NCI-H345 treated with DMSO at 0.1 percent for 48 hours (cell line): ENCODE data around the gene CERK.
A peak's percentile ranks its signal among the peaks of the same experiment; 100 is the strongest.
"Not testable (repeated sequence)": the region's sequence is repeated elsewhere in the genome, so short reads cannot be mapped to it uniquely, and the experiment has no call there.

Experiments
- DNase-seq: peaks from one replicate; lab custom pipeline; 2025; ENCODE audit not compliant: unreplicated experiment; lab: John Stamatoyannopoulos, UW

The CERK gene

GRCh38 chr22:46650078-46650810 lies 87.8 kb downstream of the CERK start:
- no peak for DNase-seq

DNA sequence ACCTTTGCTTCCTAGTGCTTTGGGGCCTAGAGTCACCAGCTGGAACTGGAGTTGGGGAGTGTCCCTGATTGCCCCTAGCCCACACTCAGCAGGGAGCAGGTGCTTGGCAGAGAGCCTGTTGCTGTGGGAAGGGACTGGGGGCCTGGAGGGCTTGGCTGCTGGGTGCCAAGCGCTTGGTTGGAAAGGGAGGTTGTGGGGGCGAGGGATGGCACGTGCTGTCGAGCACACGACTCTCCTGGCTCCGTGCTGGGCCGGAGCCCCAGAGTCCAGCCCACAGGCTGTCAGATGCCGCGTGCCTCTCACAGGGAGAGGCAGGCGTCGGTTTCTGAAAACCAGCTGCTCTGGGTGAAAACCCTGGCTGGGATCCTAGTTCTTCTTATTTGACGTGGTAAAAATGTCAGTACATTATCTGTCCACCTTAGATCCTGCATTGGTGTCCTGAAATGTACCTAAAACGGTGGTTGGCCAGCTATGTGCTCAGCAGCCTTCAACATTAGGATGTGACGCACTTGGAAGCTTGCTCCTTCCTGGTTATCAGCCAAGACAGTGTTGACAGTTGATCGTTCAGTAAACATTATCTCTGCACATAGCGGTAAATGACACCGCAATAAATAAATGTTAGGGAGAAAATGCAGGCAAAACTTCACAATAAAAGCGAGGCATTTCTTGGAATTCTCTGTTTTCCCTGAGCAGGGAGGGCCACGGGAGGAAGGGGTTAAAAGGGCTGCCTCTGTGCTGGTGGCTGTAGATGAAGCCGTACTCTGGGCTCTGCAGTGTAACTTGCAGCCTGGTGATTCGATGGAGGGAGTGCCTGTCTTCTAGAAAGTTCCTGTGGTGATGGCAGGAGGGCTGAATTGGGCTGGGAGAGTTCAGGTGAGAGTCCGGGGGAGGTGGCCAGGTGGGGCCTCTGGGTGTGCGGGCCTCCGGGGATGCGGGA lies 88.6 kb downstream of the CERK start:
- DNase-seq = peak; percentile 23

DNA sequence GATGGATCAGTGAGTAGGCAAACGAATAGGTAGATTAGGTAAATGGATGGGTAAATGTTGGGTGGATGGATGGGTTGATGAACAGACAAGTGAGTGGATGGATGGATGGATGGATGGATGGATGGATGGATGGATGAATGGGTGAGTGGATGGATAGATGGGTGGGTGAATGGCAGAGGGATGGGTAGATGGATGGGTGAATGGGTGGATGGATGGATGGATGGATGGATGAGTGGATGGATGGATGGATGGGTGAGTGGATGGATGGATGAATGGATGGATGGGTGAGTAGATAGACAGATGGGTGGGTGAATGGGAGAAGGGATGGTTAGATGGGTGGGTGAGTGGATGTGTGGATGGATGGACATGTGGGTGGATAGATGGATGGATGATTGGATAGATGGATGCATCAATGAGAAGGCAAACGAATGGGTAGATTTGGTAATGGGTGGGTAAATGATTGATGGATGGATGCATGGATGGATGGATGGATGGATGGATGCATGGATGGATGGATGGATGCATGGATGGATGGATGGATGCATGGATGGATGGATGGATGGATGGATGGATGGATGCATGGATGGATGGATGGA lies 89.7 kb downstream of the CERK start:
- DNase-seq = not testable (repeated sequence)

- no peak for DNase-seq
Observed at GRCh38 chr22:46646531-46647215, 91.4 kb downstream of the CERK start.

GRCh38 chr22:46642840-46643480 lies 95.1 kb downstream of the CERK start:
- not testable (repeated sequence) for DNase-seq

DNA sequence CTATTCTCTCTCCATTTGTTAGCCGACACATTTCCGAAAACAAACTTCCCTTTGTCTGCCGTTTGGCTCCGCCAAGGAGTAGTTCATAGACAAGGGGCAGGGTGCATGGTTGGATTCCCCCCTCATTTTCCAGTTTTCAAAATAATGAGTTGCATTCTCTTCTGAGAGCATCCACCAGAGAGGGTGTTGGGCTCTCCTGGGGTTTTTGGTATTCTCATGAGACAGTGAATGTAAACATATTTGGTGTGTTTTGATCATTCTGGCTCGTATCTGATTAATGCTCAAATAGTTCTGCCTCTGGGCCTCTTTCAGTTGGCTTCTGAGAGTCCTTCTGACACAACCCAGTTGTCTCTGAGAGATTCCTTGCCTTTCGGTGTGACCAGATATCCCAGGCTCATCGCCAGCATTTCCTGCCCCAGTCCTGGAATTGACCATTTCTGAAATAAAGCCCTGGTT lies 96.2 kb downstream of the CERK start:
- DNase-seq = no peak

GRCh38 chr22:46640293-46641055 lies 97.6 kb downstream of the CERK start:
- DNase-seq = no peak

GRCh38 chr22:46639843-46640242 lies 98.2 kb downstream of the CERK start:
- DNase-seq = no peak

GRCh38 chr22:46638601-46639431 lies 99.2 kb downstream of the CERK start:
- DNase-seq = no peak

- DNase-seq = no peak
Observed at GRCh38 chr22:46637711-46638600, 100.1 kb downstream of the CERK start.

- no peak for DNase-seq
Observed at GRCh38 chr22:46636221-46637002, 101.6 kb downstream of the CERK start.

GRCh38 chr22:46635756-46636155 lies 102.3 kb downstream of the CERK start:
- no peak for DNase-seq

DNA sequence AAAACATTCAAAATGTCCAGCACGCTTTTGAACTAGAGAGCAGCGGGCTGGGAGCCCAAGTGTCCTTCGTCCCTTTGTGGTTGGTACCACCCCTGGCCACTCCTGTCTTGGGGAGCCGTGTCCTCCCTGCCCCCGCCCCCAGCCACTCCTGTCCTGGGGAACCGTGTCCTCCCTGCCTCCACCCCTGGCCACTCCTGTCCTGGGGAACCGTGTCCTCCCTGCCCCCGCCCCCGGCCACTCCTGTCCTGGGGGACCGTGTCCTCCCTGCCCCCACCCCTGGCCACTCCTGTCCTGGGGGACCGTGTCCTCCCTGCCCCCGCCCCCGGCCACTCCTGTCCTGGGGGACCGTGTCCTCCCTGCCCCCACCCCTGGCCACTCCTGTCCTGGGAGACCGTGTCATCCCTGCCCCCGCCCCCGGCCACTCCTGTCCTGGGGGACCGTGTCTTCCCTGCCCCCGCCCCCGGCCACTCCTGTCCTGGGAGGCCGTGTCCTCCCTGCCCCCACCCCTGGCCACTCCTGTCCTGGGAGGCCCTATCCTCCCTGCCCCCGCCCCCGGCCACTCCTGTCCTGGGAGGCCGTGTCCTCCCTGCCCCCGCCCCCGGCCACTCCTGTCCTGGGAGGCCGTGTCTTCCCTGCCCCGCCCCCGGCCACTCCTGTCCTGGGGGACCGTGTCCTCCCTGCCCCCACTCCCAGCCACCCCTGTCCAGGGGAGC lies 102.9 kb downstream of the CERK start:
- DNase-seq = not testable (repeated sequence)
